Lower lobe of right lung (tissue), 2 donors: ENCODE measurements around the gene AMHR2. TPM values are rescaled to one million over a fixed set of nuclear protein-coding genes. Genes with fewer than 3 reads are reported as not detected.
"Not testable (repeated sequence)": the region's sequence is repeated elsewhere in the genome, so short reads cannot be mapped to it uniquely, and the experiment has no call there.

Source experiments
- ATAC-seq, 2 donors: fragments of 200-7000 bp; cut with Tn5 transposase; one replicate each; pipeline ENCODE4 v1.9.1; 2020 to 2022; ENCODE audit warnings: mild to moderate bottlenecking in 2 of 2, moderate library complexity in 2 of 2
- DNase-seq: peaks from one replicate; pipeline ENCODE4 v3.0.0-alpha.2; 2020
- H3K27ac ChIP-seq: fragments of 200-600 bp; one replicate; pipeline ENCODE4 v1.8.0; 2022
- H3K27me3 ChIP-seq: fragments of 200-600 bp; one replicate; pipeline ENCODE4 v1.8.0; 2022; ENCODE audit warnings: low read depth
- H3K36me3 ChIP-seq: fragments of 200-600 bp; one replicate; pipeline ENCODE4 v1.8.0; 2022; ENCODE audit warnings: mild to moderate bottlenecking
- H3K4me1 ChIP-seq: fragments of 200-600 bp; one replicate; pipeline ENCODE4 v1.8.0; 2022
- H3K4me3 ChIP-seq: fragments of 200-600 bp; one replicate; pipeline ENCODE4 v1.8.0; 2022; ENCODE audit warnings: mild to moderate bottlenecking
- H3K9me3 ChIP-seq: fragments of 200-600 bp; one replicate; pipeline ENCODE4 v1.8.0; 2022
- intact Hi-C: fragments of 100-400 bp; cut with DNase I; formaldehyde crosslinking; loops from one replicate; pipeline ENCODE4 v1.11.0; 2022
- long read RNA-seq: library from polyadenylated mRNA; unstranded; transcript quantifications from one replicate; pipeline ENCODE4 v2.0.0, GENCODE V29; 2021
- total RNA-seq: library from RNA; stranded (reverse); fragmentation: NEBNext Ultra II Directional; extraction: Animal tissue kit (Norgen Biotek cat#: 25700); gene quantifications from one replicate; pipeline ENCODE4 v1.2.1, GENCODE V29; 2021
- TF ChIP-seq, protein P1 (sequence below): fragments of 200-600 bp; IDR thresholded peaks from one replicate; pipeline ENCODE4 v1.8.0; 2022; ENCODE audit warnings: antibody characterized with exemption, mild to moderate bottlenecking
- donor health status: DM: no; HTN: yes; CAD: no; lungs with severe emphysema.

The AMHR2 gene
- total RNA-seq = 1.2 TPM
- long read RNA-seq, partial matches to known transcripts = 0 of 1 reads
- long read RNA-seq, other reads (novel, unspliced or antisense) = 1 of 1 reads

DNA sequence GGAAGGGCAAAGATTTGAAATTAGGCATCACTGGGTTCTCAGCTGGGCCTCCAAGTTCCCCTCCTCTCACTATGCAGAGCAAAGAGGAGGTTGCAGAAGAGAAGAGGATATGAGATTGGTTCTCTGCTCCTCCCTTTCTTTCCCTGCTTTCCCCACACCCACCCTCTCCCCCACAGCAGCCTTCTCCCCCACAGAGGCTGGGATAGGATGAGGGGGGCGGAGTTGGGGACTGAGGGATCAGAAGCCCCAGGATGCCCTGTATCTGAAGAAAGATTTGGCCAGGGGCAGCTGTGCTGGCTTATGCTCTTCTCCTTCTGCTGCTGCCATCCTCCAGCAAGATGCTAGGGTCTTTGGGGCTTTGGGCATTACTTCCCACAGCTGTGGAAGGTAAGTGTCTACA, at the start of gene AMHR2:
TSS of gene AMHR2 (plus strand) at position 259 of the 400 bp plus-strand sequence. CDS start at position 339, 80 bp downstream.
- intact Hi-C loops = loop anchor here (5.0 kb wide), 1 partner anchor 71 kb away; no protein-coding TSS in a partner anchor
- Histone ChIP-seq H3K9me3 (no peaks in the 10 kb centered on the region), H3K4me3 (no peak within 1 kb of the TSS), H3K27me3 (no peaks in the 10 kb centered on the region), H3K36me3 (no peaks in the 10 kb centered on the region), H3K27ac (no peak within 1 kb of the TSS), H3K4me1 (peaks cover 7% of the 10 kb centered on the region)
- no peak for DNase-seq
- TF ChIP-seq, protein P1, sequence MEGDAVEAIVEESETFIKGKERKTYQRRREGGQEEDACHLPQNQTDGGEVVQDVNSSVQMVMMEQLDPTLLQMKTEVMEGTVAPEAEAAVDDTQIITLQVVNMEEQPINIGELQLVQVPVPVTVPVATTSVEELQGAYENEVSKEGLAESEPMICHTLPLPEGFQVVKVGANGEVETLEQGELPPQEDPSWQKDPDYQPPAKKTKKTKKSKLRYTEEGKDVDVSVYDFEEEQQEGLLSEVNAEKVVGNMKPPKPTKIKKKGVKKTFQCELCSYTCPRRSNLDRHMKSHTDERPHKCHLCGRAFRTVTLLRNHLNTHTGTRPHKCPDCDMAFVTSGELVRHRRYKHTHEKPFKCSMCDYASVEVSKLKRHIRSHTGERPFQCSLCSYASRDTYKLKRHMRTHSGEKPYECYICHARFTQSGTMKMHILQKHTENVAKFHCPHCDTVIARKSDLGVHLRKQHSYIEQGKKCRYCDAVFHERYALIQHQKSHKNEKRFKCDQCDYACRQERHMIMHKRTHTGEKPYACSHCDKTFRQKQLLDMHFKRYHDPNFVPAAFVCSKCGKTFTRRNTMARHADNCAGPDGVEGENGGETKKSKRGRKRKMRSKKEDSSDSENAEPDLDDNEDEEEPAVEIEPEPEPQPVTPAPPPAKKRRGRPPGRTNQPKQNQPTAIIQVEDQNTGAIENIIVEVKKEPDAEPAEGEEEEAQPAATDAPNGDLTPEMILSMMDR = no peak
- no peak for ATAC-seq

DNA sequence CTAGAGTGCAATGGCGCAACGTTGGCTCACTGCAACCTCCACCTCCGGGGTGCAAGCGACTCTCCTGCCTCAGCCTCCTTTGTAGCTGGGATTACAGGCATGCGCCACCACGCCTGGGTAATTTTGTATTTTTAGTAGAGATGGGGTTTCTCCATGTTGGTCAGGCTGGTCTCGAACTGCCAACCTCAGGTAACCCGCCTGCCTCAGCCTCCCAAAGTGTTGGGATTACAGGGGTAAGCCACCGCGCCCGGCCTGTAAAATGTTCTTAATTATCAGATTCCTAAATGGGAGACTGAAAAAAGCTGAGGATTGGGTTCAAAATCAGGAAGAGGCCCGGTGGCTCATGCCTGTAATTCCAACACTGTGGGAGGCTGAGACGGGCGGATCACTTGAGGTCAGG, 49.4 kb upstream of the AMHR2 start:
- H3K36me3 ChIP-seq, ATAC-seq, H3K27me3 ChIP-seq, intact Hi-C loops, H3K9me3 ChIP-seq, H3K4me3 ChIP-seq: not testable (repeated sequence)
- DNase-seq = peak; percentile 24
- H3K27ac ChIP-seq = peak overlapping the region; percentile 69
- H3K4me1 ChIP-seq = peaks cover 46% of the 10 kb centered on the region

DNA sequence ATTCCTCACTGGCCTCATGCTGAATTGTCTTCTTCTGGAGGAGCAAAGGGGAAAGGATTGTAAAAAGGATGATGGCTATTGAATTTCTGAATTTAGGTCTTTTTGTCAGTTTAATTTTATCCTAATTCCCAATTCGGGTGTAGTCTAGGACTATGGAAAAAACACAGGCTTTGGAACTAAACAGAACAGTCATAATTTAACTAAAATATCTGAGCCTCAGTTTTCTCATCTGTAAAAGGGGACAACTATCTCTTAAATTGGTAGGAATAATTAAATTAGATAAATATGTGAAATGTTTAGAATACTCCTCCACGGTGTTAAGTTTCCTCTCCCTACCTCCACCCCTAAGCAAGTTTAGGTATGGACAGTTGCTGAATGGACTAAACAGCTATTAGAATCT, 46.9 kb upstream of the AMHR2 start:
- no peak for DNase-seq
- TF ChIP-seq, protein P1 = no peak
- intact Hi-C loops = no loop called here
- H3K4me1 ChIP-seq = peaks cover 38% of the 10 kb centered on the region
- no peaks in the 10 kb centered on the region for H3K27me3 ChIP-seq
- no peaks in the 10 kb centered on the region for H3K9me3 ChIP-seq
- H3K27ac ChIP-seq = no peak overlapping the region
- ATAC-seq = no peak
- peaks cover 7% of the 10 kb centered on the region for H3K36me3 ChIP-seq
- H3K4me3 ChIP-seq = no peak overlapping the region

DNA sequence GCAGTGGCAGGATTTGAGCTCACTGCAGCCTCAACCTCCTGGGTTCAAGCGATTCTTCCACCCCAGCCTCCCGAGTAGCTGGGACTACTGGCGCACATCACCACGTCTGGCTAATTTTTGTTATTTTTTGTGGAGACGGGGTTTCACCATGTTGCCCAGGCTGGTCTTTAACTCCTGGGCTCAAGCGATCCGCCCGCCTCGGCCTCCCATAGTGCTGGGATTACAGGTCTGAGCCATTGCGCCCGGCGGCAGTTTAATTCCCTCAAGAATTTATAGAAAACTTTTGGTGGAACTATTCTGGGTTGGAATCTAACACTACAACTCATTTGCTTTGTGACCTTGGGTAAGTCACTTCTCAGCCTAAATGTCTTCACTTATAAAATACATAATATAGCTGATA, 45.4 kb upstream of the AMHR2 start:
- H3K9me3 ChIP-seq = no peaks in the 10 kb centered on the region
- DNase-seq = peak; percentile 38
- peaks cover 41% of the 10 kb centered on the region for H3K4me1 ChIP-seq
- intact Hi-C loops = no loop called here
- H3K4me3 ChIP-seq = no peak overlapping the region
- no peak for ATAC-seq
- TF ChIP-seq, protein P1 = no peak
- H3K27me3 ChIP-seq = no peaks in the 10 kb centered on the region
- H3K27ac ChIP-seq = peak overlapping the region; percentile 96
- H3K36me3 ChIP-seq = peaks cover 22% of the 10 kb centered on the region

DNA sequence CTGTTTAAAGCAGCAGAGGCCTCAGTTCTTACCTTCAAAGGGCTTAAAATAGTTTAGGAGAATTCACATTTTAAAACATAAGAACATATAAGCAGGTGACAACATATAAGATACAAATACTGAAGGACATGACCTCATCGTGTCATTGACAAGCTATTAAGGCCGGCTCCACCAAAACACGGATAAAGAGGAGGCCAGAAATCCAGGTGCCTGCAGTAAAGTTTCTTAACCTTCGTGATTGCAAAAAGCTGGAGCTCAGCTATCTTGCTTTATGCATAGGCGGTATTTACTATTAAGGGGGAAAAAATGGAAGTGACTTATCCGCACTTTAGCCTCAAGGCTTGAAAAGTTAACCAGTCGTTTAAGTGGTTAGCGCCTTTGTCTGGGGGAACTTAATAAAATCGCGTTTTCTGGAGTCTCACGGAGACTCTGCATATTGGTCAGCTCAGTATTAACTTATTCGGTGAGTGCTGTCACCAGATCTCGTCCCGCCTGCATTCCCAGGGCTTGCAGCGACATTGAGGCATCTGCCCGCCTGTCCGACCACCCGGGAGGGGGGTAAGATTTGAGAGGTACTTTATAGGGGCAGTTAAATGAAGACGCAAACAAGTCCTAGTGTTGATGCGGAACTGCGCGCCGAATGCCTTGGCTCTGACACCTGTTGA, 44.8 kb upstream of the AMHR2 start:
- Histone ChIP-seq H3K27ac (peak overlapping the region; percentile 96), H3K9me3 (no peaks in the 10 kb centered on the region), H3K27me3 (no peaks in the 10 kb centered on the region), H3K4me1 (peaks cover 41% of the 10 kb centered on the region), H3K4me3 (peak overlapping the region; percentile 65), H3K36me3 (peaks cover 28% of the 10 kb centered on the region)
- TF ChIP-seq, protein P1 = no peak
- no peak for ATAC-seq
- intact Hi-C loops = no loop called here
- DNase-seq = peak; percentile 6

DNA sequence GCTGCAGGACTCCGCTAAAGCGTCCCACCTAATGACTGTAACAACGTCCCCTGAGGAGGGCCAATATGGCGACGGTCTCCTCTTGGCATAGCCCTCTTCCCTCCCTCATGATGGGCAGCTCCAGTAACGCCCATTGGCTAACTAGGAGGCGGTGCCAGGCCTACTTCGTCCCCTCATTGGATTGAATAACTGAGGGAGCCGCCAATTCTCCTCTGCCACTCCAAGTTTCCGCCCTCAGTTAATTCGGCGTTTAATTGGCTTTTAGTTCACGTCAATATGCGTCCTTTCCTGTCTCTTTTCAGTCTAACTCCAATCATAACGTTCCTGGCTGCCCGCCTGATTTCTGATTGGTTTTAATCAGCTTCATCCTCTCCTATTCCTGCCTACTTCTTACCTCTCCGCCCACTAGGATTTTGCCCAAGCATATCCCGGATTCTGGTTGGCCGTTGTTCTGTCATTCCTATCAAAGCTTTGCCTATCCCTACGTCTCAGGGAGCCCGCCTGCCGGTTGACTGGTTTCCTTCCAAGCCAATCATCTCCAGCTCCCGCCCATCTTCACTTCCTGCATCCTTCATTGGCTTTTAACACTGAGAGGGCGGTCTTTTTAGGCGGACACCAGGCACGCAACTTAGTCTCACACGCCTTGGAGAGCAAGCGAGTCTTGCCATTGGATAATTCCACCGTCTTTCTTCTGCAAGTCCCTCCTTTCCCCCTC, 44.1 kb upstream of the AMHR2 start:
- TF ChIP-seq, protein P1 = no peak
- peak overlapping the region; percentile 96 for H3K27ac ChIP-seq
- peak overlapping the region; percentile 65 for H3K4me3 ChIP-seq
- H3K36me3 ChIP-seq = peaks cover 35% of the 10 kb centered on the region
- intact Hi-C loops = no loop called here
- H3K9me3 ChIP-seq = no peaks in the 10 kb centered on the region
- no peaks in the 10 kb centered on the region for H3K27me3 ChIP-seq
- DNase-seq (peak; percentile 98), ATAC-seq (peak; percentile 89 to 94)
- H3K4me1 ChIP-seq = peaks cover 46% of the 10 kb centered on the region
